T-helper 1 cell treated with Interleukin-12 subunit alpha and Interleukin-12 subunit beta and Interleukin-4 antibody, amounts not matched to agents 30 μg/mL and 1 μg/mL, for 36 hours (primary cell): ENCODE results near the gene LDLRAD4.

ENCODE experiments used
- H3K27ac Mint-ChIP-seq: one replicate; pipeline ENCODE4 v1.8.0; 2021; ENCODE audit warnings: mild to moderate bottlenecking, mixed read lengths
- H3K27me3 Mint-ChIP-seq: one replicate; pipeline ENCODE4 v1.8.0; 2021; ENCODE audit warnings: low read depth, mixed read lengths
- H3K36me3 Mint-ChIP-seq: one replicate; pipeline ENCODE4 v1.8.0; 2021; ENCODE audit warnings: low read depth, mixed read lengths
- H3K4me1 Mint-ChIP-seq: one replicate; pipeline ENCODE4 v1.8.0; 2021; ENCODE audit warnings: low read depth, mixed read lengths
- H3K4me3 Mint-ChIP-seq: one replicate; pipeline ENCODE4 v1.8.0; 2021; ENCODE audit warnings: mild to moderate bottlenecking, moderate library complexity, mixed read lengths
- H3K9me3 Mint-ChIP-seq: one replicate; pipeline ENCODE4 v1.8.0; 2021; ENCODE audit warnings: mixed read lengths

LDLRAD4 gene

DNA sequence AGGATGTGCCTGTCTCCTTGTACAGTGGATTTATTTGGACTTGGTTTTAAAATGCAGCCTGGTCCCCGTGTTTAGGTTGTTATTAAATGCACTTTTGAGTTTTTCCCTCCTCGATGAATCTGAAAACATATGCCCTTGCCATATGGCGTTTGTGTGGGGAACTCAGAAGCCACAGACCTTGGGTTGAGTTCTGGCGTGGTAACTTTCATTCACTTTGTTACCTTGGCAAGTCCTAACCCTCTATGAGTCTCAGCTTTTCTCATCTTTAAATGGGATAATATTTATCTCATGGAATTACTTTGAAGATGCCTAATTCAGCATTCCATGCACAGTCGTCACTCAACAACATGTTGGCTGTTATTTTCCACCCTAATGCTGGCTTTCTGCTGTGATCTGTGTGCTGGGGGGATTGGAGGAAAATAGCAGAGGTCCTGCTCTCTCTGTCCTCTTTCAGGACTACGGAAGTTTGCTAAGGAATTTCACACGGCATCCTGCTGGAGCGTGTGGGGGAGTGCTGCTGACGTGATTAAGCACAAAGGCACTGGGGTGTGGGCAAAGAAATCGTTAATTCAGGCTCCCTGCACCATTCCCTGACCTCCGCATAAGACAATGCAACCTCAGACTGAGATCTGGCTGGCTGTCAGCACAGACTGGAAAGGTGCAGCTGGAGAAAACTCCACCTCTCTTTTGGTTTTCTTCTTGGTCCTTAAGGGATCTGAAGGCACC lies 61.7 kb downstream of the LDLRAD4 start:
- Mint-ChIP-seq H3K9me3 (peaks cover 7% of the 10 kb centered on the region), H3K27ac (no peak overlapping the region), H3K27me3 (no peaks in the 10 kb centered on the region), H3K36me3 (peaks cover 9% of the 10 kb centered on the region), H3K4me3 (no peak overlapping the region), H3K4me1 (peaks cover 46% of the 10 kb centered on the region)

DNA sequence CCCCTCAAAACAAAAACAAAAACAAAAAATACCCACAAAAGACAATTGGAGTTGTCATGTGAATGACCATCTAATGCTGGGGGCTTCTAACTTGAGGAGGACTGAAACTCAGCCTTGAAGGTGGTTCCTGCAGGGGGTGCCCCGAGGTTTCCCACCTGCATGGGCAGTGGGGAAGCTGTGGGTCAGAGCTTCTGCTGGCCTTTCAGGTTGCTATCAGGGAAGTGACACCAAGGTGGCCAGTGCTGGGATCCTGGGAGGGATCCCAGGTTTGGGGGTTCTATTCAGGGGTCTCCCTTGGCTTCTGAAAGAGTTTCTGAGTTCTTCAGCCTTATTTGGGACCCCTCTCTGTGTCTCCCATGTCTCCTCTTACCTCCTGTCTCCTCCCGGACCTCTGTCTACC lies 62.8 kb downstream of the LDLRAD4 start:
- Mint-ChIP-seq H3K27me3 (no peaks in the 10 kb centered on the region), H3K4me1 (peaks cover 46% of the 10 kb centered on the region), H3K36me3 (peaks cover 9% of the 10 kb centered on the region), H3K9me3 (peaks cover 7% of the 10 kb centered on the region), H3K4me3 (no peak overlapping the region), H3K27ac (no peak overlapping the region)

DNA sequence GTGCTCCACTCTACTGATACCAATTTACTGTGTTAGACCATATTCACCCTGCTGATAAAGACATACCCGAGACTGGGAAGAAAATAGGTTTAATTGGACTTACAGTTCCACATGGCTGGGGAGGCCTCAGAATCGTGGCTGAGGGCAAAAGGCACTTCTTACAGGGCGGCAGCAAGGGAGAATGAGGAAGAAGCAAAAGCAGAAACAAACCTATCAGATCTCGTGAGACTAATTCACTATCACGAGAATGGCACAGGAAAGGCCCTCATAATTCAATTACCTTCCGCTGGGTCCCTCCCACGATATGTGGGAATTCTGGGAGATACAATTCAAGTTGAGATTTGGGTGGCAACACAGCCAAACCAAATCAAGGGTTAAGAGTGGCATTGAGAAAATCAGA lies 65.2 kb downstream of the LDLRAD4 start:
- peaks cover 33% of the 10 kb centered on the region for H3K4me1 Mint-ChIP-seq
- H3K27ac Mint-ChIP-seq, result no peak overlapping the region
- H3K4me3 Mint-ChIP-seq, result no peak overlapping the region

DNA sequence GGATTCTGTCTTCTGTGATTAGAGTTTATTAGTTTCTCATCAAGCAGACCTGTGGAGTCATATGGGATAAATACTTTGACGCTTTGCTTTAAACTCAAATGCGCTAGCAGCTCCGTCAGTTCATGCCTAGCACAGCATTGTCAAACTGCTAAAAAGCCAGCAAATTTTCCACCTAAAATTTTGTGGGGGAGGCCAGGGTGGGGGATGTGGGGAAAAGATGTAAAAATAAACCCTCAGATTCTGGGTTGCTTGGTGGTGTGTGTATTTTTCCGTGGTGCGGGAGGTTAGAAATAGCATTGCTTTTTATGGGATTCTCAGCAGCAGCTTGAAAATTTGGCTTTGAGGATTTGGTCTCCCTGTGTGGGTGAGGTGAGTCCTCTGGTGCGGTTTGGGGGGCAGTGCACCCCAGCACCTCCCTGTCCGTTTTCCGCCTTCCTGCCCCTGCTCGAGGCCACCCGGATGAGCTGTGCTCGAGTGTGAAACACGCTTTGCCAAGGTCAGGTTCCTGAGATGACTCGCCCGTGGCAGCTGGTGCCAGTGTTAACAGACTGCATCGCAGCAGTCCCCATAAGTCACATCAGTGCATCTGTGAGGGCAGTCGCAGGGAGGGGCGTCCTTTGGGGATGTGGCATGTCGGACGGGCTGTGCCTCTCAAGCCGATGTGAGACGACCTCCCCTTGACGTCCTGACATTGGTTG lies 65.9 kb downstream of the LDLRAD4 start:
- peaks cover 4% of the 10 kb centered on the region for H3K36me3 Mint-ChIP-seq
- peaks cover 7% of the 10 kb centered on the region for H3K9me3 Mint-ChIP-seq
- no peaks in the 10 kb centered on the region for H3K27me3 Mint-ChIP-seq
- H3K4me3 Mint-ChIP-seq, result no peak overlapping the region
- peaks cover 31% of the 10 kb centered on the region for H3K4me1 Mint-ChIP-seq
- no peak overlapping the region for H3K27ac Mint-ChIP-seq

More for the DNA sequence above, 65.2 kb downstream of the LDLRAD4 start:
- peaks cover 7% of the 10 kb centered on the region for H3K9me3 Mint-ChIP-seq
- no peaks in the 10 kb centered on the region for H3K27me3 Mint-ChIP-seq
- peaks cover 7% of the 10 kb centered on the region for H3K36me3 Mint-ChIP-seq

DNA sequence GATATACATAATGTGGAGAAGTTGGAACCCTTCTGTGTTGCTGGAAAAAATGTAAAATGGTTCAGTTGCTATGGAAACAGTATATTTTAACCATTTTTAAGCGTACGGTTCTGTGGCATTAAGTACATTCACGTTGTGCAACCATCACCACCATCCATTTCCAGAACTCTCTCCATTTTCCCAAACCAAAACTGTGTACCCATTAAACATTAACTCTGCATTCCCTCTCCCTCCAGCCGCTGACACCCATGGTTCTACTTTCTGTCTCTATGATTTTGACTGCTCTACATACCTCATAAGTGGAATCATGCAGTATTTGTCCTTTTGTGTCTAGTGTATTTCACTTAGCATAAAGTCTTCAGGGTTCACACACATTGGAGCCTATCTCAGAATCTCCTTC lies 67.3 kb downstream of the LDLRAD4 start:
- peaks cover 7% of the 10 kb centered on the region for H3K9me3 Mint-ChIP-seq
- no peak overlapping the region for H3K27ac Mint-ChIP-seq
- H3K27me3 Mint-ChIP-seq, result no peaks in the 10 kb centered on the region
- H3K4me1 Mint-ChIP-seq, result peaks cover 32% of the 10 kb centered on the region
- peaks cover 4% of the 10 kb centered on the region for H3K36me3 Mint-ChIP-seq
- no peak overlapping the region for H3K4me3 Mint-ChIP-seq

DNA sequence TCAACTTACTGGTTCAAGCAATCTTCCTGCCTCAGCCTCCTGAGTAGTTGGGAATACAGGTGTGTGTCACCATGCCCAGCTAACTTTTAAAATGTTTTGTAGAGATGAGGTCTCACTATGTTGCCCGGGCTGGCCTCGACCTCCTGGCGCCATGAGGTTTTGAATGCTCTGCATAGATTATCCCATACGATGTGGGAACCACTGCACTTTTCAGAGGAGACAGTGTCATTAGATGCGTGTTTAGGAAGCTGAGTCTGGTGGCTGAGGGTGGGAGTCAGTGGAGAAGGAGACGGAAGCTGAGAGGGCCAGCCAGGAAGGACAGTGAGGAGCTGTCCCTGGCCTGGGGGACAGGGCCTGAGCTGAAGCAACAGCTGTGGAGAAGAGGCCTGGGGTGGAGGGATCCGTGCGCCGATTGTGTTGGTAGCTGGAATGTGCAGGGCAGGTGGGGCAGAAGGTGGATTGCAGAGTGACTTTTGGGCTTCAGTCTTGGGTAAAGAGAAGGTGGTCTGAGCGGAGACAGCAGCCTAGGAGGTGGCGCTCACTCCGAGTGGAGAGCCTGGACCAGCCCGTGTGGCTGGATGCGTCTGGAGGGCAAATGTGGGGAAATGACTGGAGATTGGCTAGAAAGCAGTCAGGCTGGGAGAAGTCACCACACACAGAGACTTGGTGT lies 68.0 kb downstream of the LDLRAD4 start:
- Mint-ChIP-seq H3K36me3 (peaks cover 4% of the 10 kb centered on the region), H3K27ac (no peak overlapping the region), H3K27me3 (no peaks in the 10 kb centered on the region), H3K4me3 (no peak overlapping the region), H3K9me3 (peaks cover 7% of the 10 kb centered on the region), H3K4me1 (peaks cover 38% of the 10 kb centered on the region)

DNA sequence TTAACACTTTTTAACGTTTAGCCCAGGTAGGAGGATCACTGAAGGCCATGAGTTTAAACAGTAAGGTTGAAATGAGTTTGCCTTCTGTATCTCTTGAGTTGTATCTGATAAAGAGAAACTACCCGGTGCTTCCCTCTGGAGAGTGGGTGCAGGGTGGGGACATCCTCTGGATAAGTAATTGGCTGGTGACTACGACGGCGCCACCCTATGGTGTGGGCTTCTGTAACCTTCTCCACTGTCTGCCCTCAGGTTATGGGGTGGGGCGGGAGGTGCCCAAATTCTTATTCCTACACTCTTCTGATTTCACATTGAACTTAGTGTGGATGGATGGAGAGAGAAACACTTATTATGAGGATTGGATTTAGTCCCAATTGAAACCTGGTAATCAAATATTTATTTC lies 68.8 kb downstream of the LDLRAD4 start:
- H3K4me1 Mint-ChIP-seq, result peaks cover 36% of the 10 kb centered on the region
- H3K4me3 Mint-ChIP-seq, result no peak overlapping the region
- peaks cover 2% of the 10 kb centered on the region for H3K36me3 Mint-ChIP-seq

DNA sequence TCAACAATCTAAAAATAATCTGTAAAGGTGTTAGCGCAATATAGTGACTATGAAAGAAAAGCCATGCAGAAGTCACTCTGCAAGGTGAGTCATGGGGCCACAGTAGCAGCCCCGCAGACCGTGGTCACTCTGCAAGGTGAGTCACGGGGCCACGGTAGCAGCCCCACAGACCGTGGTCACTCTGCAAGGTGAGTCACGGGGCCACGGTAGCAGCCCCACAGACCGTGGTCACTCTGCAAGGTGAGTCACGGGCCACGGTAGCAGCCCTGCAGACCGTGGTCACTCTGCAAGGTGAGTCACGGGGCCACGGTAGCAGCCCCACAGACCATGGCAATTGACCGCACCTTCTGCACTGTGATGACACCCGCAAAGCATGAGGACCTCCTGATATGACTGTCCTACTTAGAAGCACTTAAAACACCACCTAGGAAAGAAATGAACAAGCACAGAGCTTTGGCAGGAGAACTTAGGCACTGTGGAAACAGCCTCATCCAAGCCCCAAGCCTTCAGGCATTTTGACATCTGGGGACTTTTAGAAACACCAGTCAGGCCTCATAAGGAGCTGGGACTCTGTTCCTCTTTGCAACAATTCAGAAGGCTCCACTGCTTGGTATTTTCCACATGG lies 70.1 kb downstream of the LDLRAD4 start:
- Mint-ChIP-seq H3K27me3 (no peaks in the 10 kb centered on the region), H3K9me3 (no peaks in the 10 kb centered on the region), H3K4me1 (peaks cover 31% of the 10 kb centered on the region), H3K27ac (no peak overlapping the region), H3K36me3 (peaks cover 1% of the 10 kb centered on the region), H3K4me3 (no peak overlapping the region)

More for the DNA sequence above, 68.8 kb downstream of the LDLRAD4 start:
- Mint-ChIP-seq H3K27ac (no peak overlapping the region), H3K27me3 (no peaks in the 10 kb centered on the region), H3K9me3 (no peaks in the 10 kb centered on the region)

DNA sequence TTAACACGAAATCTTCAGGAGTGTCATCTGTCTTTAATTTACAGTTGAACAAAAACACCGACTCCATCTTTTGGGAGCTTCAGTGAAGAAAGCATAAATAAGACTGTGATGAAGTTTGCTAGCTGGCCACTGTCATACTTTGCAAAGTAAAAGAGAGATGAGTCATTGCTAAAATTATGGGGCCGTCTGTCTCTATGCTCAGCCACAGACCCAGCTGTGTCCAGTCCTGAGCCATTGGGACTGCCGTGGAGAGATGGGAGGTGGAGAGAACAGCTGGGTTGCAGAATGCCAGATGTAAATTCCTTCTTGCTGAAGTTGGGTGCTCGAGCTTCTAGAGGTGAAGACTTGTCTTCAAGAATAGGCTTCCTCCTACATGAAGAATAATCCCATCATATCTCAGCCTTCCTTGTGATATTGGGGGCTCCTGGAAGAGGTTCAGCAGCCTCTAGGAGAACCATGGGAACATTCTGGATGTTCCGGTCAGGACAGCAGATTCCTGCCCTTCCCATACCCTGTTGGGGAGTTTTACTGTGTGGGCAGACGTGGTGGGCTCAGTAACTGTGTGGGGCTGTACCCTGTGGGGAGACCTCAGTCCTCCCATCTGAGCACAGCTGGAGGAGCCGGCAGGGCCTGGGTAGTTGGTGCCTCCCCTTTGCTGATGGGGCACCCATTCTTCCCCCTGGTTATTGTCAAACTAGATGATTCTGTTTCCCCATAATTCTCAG lies 71.1 kb downstream of the LDLRAD4 start:
- Mint-ChIP-seq H3K9me3 (no peaks in the 10 kb centered on the region), H3K4me3 (no peak overlapping the region), H3K36me3 (no peaks in the 10 kb centered on the region), H3K27me3 (no peaks in the 10 kb centered on the region), H3K27ac (peak overlapping the region; percentile 42), H3K4me1 (peaks cover 30% of the 10 kb centered on the region)

DNA sequence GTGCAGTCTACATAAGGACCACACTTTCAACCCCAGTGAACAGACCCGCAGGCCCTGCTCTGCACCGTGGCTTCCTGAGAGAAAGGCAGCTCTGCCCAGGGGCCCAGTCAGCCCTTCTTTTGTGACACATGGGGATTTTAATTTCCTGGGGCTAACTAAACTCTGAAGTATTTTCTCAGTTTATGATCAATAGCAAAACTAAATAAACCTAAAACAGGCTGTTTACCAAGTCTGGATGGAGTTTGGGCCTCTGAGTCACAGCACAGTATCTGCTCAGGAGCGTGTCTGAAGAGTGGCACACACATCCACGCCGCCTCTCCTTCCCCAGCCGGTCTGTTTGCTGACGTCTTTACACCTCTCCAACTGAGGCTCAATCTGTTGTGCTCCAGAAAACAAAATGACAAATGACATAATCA lies 72.3 kb downstream of the LDLRAD4 start:
- Mint-ChIP-seq H3K4me3 (no peak overlapping the region), H3K27ac (peak overlapping the region; percentile 61), H3K27me3 (no peaks in the 10 kb centered on the region), H3K9me3 (no peaks in the 10 kb centered on the region), H3K36me3 (no peaks in the 10 kb centered on the region), H3K4me1 (peaks cover 38% of the 10 kb centered on the region)

DNA sequence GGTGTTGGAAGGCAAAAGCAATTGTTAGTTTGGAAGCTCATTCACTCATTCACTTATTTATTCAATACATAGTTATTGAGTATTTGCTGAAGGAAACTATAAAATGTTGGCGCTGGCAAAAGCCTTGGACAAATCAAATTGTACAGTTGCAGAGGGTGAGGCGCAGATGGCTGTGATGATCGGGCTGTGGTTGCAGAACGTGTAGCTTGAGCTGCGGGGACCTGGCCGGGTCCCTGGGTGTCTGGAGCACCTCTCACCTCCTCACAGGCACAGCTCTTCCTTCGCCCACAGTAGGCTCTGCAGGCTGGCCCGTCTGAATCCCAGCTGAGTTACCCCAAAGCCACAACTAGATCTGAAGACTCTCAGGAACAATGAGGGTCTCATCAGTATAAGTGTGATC lies 72.7 kb downstream of the LDLRAD4 start:
- Mint-ChIP-seq H3K9me3 (no peaks in the 10 kb centered on the region), H3K4me1 (peaks cover 38% of the 10 kb centered on the region), H3K36me3 (no peaks in the 10 kb centered on the region), H3K27me3 (no peaks in the 10 kb centered on the region), H3K27ac (peak overlapping the region; percentile 61), H3K4me3 (no peak overlapping the region)

DNA sequence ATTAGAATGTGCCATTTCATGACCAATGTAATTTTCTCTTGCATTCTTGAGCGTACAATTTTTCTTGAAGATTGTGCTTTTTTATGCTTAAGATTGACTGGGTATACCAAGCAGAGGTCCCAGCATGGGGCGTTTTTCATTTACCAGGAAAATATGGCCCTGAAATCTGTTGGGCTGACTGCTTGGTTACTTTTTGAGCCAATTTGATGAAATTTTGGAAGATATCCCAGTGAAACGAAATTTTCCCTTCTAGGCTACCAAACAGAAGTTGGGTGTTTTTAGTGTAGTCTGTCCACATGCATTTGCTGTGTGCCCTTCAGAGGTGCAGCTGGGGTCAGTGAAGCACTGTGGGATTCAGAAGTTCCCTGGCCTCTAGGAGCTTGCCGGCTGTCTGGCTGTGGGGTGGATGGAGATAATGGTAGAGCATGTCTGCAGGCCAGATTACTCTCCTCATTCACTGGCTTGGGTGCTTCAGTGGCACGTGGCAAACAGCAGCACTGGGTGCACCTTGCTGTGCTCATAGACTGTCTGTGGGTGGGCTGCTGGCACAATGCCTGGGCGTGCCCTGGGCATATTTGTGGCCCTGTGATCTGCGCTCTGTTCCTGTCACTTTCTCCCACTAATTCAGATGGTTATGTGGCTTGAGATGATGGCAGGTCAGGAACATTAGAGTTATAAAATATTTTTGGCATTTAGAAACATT lies 73.3 kb downstream of the LDLRAD4 start:
- H3K4me1 Mint-ChIP-seq, result peaks cover 41% of the 10 kb centered on the region
- no peaks in the 10 kb centered on the region for H3K36me3 Mint-ChIP-seq
- peak overlapping the region; percentile 36 for H3K27ac Mint-ChIP-seq
- H3K9me3 Mint-ChIP-seq, result no peaks in the 10 kb centered on the region
- no peak overlapping the region for H3K4me3 Mint-ChIP-seq
- H3K27me3 Mint-ChIP-seq, result no peaks in the 10 kb centered on the region

DNA sequence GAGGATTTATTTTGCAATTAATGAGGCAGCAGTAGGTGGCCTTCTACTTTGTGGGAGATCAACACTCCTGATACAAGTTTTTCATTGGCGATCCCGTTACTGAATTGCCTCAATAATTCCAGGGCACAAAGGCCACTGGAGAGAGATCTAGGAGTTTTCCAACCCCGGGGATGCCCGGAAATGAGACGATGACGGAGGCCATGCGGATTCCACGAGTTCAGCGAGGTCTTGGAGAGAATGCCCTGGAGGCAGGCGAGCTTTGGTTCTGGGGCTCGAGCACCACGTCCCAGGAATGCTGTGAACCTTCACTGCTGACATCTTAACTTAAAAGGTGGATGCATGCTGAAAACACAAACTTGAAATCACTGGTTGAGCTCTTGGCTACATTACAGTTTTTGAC lies 74.2 kb downstream of the LDLRAD4 start:
- Mint-ChIP-seq H3K9me3 (no peaks in the 10 kb centered on the region), H3K27ac (no peak overlapping the region), H3K4me1 (peaks cover 42% of the 10 kb centered on the region), H3K27me3 (no peaks in the 10 kb centered on the region), H3K36me3 (no peaks in the 10 kb centered on the region), H3K4me3 (no peak overlapping the region)

DNA sequence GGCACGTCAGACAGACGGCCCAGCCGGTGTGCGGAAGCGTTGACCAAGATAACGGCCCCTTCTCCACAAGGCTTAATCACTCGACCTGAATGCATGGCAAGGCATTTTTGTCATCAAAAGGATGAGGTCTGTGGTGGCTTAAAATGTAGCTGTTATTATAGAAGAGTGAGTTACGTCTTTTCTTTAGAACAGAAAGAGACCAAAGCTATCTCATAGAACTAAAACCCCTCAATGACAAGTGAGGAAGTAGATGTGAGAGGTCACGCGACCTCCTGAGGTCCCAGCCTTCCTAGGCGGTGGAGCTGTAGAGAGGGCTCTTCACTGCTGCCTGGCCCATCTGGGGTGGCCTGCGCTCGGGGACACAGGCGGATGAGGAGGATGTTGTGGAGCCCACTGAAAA lies 75.7 kb downstream of the LDLRAD4 start:
- Mint-ChIP-seq H3K4me3 (no peak overlapping the region), H3K9me3 (no peaks in the 10 kb centered on the region), H3K27me3 (no peaks in the 10 kb centered on the region), H3K36me3 (no peaks in the 10 kb centered on the region), H3K27ac (no peak overlapping the region), H3K4me1 (peaks cover 39% of the 10 kb centered on the region)
